HEK293T (cell line): ENCODE results near the gene MYL9.

Experiments used
- CTCF ChIA-PET: fragments of 350-600 bp; formaldehyde crosslinking; extraction: SDS; loops from one replicate; lab custom pipeline; 2021; ENCODE audit warnings: antibody characterized with exemption, inconsistent platforms; lab: Yijun Ruan, JAX
- POLR2A ChIA-PET: fragments of 350-600 bp; formaldehyde crosslinking; extraction: SDS; loops from one replicate; lab custom pipeline; 2020; ENCODE audit warnings: antibody characterized with exemption, inconsistent platforms; lab: Yijun Ruan, JAX
- DNase-seq: peaks from one replicate; pipeline ENCODE4 v3.0.0; 2012; ENCODE audit warnings: mixed read lengths; ENCODE audit errors: extremely low spot score
- ARNT ChIP-seq: fragments of 450-650 bp; IDR thresholded peaks from 2 replicates; pipeline ENCODE4 v1.6.1; 2017; ENCODE audit warnings: mild to moderate bottlenecking
- BHLHE40 ChIP-seq: fragments of 450-650 bp; IDR thresholded peaks from 2 replicates; pipeline ENCODE4 v1.6.1; 2016; ENCODE audit warnings: mild to moderate bottlenecking, moderate library complexity, borderline replicate concordance
- CTBP1 ChIP-seq: fragments of 450-650 bp; IDR thresholded peaks from 2 replicates; pipeline ENCODE4 v1.6.1; 2016; ENCODE audit warnings: borderline replicate concordance
- ELF4 ChIP-seq: fragments of 450-650 bp; IDR thresholded peaks from 2 replicates; pipeline ENCODE4 v1.6.1; 2017; ENCODE audit warnings: antibody characterized with exemption
- FOXA1 ChIP-seq: fragments of 450-650 bp; IDR thresholded peaks from 2 replicates; pipeline ENCODE4 v1.6.1; 2016; ENCODE audit warnings: mild to moderate bottlenecking
- FOXK2 ChIP-seq: fragments of 450-650 bp; IDR thresholded peaks from 2 replicates; pipeline ENCODE4 v1.6.1; 2016; ENCODE audit warnings: mild to moderate bottlenecking
- FOXM1 ChIP-seq: fragments of 450-650 bp; IDR thresholded peaks from 2 replicates; pipeline ENCODE4 v1.6.1; 2017; ENCODE audit warnings: mild to moderate bottlenecking, borderline replicate concordance
- HDGF ChIP-seq: fragments of 450-650 bp; IDR thresholded peaks from 2 replicates; pipeline ENCODE4 v1.6.1; 2017; ENCODE audit warnings: antibody characterized with exemption, borderline replicate concordance
- L3MBTL2 ChIP-seq: fragments of 450-650 bp; conservative IDR thresholded peaks from 2 replicates; pipeline ENCODE4 v1.6.1; 2016; ENCODE audit warnings: mild to moderate bottlenecking
- LEF1 ChIP-seq: fragments of 450-650 bp; IDR thresholded peaks from 2 replicates; pipeline ENCODE4 v1.6.1; 2017; ENCODE audit warnings: mild to moderate bottlenecking, borderline replicate concordance
- NFRKB ChIP-seq: fragments of 450-650 bp; IDR thresholded peaks from 2 replicates; pipeline ENCODE4 v1.6.1; 2016; ENCODE audit warnings: mild to moderate bottlenecking, moderate library complexity
- SP1 ChIP-seq: fragments of 450-650 bp; IDR thresholded peaks from 2 replicates; pipeline ENCODE4 v1.6.1; 2017
- SUZ12 ChIP-seq: fragments of 450-650 bp; IDR thresholded peaks from 2 replicates; pipeline ENCODE4 v1.6.1; 2016; ENCODE audit warnings: mild to moderate bottlenecking
- TARDBP ChIP-seq: fragments of 450-650 bp; IDR thresholded peaks from 2 replicates; pipeline ENCODE4 v1.6.1; 2016
- ZNF384 ChIP-seq: fragments of 450-650 bp; IDR thresholded peaks from 2 replicates; pipeline ENCODE4 v1.6.1; 2016
- TF ChIP-seq, protein P1 (sequence below): fragments of 450-650 bp; IDR thresholded peaks from 2 replicates; pipeline ENCODE4 v1.6.1; 2016

Gene MYL9

GRCh38 chr20:36498386-36499179 lies 42.7 kb upstream of the MYL9 start:
- ChIA-PET CTCF (no interaction called here), POLR2A (no interaction called here)
- TF ChIP-seq, protein P1, sequence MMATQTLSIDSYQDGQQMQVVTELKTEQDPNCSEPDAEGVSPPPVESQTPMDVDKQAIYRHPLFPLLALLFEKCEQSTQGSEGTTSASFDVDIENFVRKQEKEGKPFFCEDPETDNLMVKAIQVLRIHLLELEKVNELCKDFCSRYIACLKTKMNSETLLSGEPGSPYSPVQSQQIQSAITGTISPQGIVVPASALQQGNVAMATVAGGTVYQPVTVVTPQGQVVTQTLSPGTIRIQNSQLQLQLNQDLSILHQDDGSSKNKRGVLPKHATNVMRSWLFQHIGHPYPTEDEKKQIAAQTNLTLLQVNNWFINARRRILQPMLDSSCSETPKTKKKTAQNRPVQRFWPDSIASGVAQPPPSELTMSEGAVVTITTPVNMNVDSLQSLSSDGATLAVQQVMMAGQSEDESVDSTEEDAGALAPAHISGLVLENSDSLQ, result no peak
- TF ChIP-seq HDGF (no peak), FOXA1 (no peak), FOXK2 (no peak), ZNF384 (no peak), TARDBP (no peak), BHLHE40 (no peak), L3MBTL2 (no peak), LEF1 (no peak), SP1 (no peak), CTBP1 (no peak), FOXM1 (no peak), NFRKB (no peak), SUZ12 (no peak)
- no peak for DNase-seq

DNA sequence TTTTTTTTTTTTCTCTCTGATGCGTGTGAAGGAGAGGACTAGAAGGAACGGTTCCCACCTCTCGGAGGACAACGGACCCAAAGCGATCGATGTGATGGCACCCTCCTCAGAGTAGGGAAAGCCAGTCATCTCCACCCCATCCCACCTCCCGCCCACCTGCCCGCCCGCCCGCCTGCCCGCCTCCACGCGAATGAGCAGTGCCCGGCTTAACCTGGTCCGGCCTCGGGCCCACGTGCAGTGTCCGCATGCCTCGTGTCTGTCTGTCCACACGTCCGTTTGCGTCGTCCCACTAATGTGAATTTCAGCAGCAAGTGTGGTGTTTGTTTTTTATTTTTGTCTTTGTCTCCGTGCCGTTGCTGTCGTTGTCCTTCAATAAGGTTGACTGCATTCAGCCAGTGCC lies 42.1 kb upstream of the MYL9 start:
- TF ChIP-seq HDGF, result no peak
- DNase-seq, result no peak
- POLR2A ChIA-PET, result no interaction called here
- CTCF ChIA-PET, result no interaction called here

DNA sequence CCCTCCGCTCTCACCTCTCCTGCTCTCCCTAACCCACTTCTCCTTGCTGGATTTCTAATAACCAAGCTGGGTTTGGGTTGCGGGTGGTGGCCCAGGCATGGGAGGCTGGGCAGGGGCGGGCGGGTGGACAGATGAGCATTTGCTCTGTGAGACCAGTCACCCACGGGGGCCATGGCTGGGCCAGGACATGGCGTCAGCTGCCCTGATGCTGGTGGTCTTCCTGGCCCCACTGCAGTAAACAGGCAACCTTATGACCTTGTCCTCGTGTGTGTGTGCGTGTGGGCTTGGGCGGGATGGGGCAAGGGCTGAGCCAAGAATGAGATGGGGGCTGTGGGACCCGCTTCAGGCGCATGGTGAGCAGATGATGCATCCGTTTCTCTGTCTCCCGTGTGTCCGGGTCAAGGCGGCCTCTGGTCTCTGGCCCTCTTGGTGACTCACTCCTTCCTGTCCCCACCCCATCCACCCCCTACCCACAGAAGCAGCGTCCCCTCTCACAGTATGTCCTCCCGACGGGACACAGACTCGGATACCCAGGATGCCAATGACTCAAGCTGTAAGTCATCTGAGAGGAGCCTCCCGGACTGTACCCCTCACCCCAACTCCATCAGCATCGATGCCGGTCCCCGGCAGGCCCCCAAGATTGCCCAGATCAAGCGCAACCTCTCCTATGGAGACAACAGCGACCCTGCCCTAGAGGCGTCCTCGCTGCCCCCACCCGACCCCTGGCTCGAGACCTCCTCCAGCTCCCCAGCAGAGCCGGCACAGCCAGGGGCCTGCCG lies 41.4 kb upstream of the MYL9 start:
- TF ChIP-seq ARNT (no peak), ELF4 (no peak), TARDBP (no peak), FOXA1 (no peak), CTBP1 (no peak), NFRKB (no peak), LEF1 (no peak), FOXM1 (no peak), SP1 (no peak), L3MBTL2 (no peak)
- TF ChIP-seq, protein P1, result no peak
- DNase-seq, result no peak
- ChIA-PET CTCF (no interaction called here), POLR2A (no interaction called here)

DNA sequence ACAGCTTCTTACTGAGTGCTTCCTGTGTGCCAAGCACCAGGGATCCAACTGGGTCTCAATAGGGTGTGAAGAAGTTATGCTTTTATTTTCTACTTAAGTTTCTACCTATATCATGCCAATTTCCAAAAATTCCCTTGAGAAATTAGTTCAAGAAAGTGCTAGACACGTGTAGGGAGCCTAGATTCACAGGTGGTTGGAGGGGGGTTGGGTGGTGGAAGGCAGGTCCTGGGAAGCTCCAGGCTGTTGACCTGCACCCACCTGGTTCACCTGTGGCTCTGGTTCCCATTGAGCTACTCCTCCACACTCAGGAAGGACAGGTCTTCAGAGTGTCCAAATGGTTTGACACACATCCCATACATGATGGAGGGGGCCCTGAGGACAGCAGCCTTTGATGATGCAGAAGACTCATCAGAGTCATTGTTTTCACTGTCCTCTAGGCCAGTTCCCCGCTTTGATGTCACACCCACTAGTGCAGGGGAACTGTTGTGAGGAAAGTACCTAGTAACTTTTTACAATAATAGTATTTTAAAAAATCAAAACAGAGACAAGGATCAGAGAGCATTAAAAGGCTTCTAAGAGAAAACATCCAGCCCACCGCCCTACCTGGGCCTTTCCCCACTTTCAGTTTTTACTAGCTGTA lies 39.8 kb upstream of the MYL9 start:
- ChIA-PET POLR2A (no interaction called here), CTCF (no interaction called here)
- DNase-seq, result no peak
- no peak for TF ChIP-seq FOXA1
- no peak for TF ChIP-seq CTBP1
- no peak for TF ChIP-seq SP1
- TF ChIP-seq L3MBTL2, result no peak
- no peak for TF ChIP-seq FOXK2
- TF ChIP-seq, protein P1, result no peak
- TF ChIP-seq TARDBP, result no peak
- TF ChIP-seq FOXM1, result no peak
- TF ChIP-seq NFRKB, result no peak
- no peak for TF ChIP-seq ARNT
- no peak for TF ChIP-seq LEF1
- no peak for TF ChIP-seq BHLHE40
- no peak for TF ChIP-seq ELF4

GRCh38 chr20:36504295-36504694 lies 37.0 kb upstream of the MYL9 start:
- CTCF ChIA-PET, result no interaction called here
- no peak for DNase-seq
- POLR2A ChIA-PET, result no interaction called here
- TF ChIP-seq LEF1 (no peak), ARNT (no peak), SUZ12 (no peak), ELF4 (no peak), CTBP1 (no peak), ZNF384 (no peak), HDGF (no peak), TARDBP (no peak), NFRKB (no peak), FOXM1 (no peak), FOXK2 (no peak), BHLHE40 (no peak), FOXA1 (no peak), SP1 (no peak), L3MBTL2 (no peak)
- TF ChIP-seq, protein P1, result no peak
